ENCODE measurements around the gene SUPT20HL2.

DNA sequence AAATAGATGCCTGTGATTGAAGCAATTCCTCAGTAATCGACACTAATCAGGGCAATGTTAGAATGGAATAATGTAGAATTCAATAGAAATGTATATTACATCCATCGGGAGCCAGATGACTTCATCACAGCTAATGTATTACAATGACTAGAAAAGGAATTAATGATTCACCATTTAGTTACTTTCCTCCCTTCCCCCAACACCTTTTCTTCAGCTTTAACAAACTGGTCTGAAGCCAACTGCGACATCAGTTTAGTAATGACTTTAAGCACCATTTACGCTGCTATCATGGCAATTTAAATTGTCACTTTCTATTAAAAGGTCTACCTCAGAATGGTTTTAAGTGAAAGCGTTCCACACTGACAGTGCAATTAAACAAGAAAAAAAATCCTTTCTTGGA, 45.1 kb downstream of the SUPT20HL2 start:
- TF ChIP-seq MEF2A (IDR thresholded peaks at IDR 0.05; ENCODE audit: borderline replicate concordance, low read depth): no peak
- TF ChIP-seq, protein P1, sequence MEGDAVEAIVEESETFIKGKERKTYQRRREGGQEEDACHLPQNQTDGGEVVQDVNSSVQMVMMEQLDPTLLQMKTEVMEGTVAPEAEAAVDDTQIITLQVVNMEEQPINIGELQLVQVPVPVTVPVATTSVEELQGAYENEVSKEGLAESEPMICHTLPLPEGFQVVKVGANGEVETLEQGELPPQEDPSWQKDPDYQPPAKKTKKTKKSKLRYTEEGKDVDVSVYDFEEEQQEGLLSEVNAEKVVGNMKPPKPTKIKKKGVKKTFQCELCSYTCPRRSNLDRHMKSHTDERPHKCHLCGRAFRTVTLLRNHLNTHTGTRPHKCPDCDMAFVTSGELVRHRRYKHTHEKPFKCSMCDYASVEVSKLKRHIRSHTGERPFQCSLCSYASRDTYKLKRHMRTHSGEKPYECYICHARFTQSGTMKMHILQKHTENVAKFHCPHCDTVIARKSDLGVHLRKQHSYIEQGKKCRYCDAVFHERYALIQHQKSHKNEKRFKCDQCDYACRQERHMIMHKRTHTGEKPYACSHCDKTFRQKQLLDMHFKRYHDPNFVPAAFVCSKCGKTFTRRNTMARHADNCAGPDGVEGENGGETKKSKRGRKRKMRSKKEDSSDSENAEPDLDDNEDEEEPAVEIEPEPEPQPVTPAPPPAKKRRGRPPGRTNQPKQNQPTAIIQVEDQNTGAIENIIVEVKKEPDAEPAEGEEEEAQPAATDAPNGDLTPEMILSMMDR (IDR thresholded peaks at IDR 0.05): no peak
- no peak for TF ChIP-seq RXRA (IDR thresholded peaks at IDR 0.05; ENCODE audit: borderline replicate concordance, low read depth)
- TF ChIP-seq, protein P2, sequence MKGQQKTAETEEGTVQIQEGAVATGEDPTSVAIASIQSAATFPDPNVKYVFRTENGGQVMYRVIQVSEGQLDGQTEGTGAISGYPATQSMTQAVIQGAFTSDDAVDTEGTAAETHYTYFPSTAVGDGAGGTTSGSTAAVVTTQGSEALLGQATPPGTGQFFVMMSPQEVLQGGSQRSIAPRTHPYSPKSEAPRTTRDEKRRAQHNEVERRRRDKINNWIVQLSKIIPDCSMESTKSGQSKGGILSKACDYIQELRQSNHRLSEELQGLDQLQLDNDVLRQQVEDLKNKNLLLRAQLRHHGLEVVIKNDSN (IDR thresholded peaks at IDR 0.05; ENCODE audit: borderline replicate concordance, low read depth): no peak
- TF ChIP-seq FOXM1 (IDR thresholded peaks at IDR 0.05; ENCODE audit: low read depth): no peak
- no peak for TF ChIP-seq MXI1 (IDR thresholded peaks at IDR 0.05; ENCODE audit: low read depth, low read length)
- TF ChIP-seq GATA2 (CRISPR knock-in tag; IDR thresholded peaks at IDR 0.05): no peak
- no peak for TF ChIP-seq TAF1 (IDR thresholded peaks at IDR 0.05; ENCODE audit: borderline replicate concordance, low read depth, low read length)
- TF ChIP-seq, protein P3, sequence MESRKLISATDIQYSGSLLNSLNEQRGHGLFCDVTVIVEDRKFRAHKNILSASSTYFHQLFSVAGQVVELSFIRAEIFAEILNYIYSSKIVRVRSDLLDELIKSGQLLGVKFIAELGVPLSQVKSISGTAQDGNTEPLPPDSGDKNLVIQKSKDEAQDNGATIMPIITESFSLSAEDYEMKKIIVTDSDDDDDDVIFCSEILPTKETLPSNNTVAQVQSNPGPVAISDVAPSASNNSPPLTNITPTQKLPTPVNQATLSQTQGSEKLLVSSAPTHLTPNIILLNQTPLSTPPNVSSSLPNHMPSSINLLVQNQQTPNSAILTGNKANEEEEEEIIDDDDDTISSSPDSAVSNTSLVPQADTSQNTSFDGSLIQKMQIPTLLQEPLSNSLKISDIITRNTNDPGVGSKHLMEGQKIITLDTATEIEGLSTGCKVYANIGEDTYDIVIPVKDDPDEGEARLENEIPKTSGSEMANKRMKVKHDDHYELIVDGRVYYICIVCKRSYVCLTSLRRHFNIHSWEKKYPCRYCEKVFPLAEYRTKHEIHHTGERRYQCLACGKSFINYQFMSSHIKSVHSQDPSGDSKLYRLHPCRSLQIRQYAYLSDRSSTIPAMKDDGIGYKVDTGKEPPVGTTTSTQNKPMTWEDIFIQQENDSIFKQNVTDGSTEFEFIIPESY (IDR thresholded peaks at IDR 0.05; ENCODE audit: borderline replicate concordance, low read depth): no peak
- no peak for TF ChIP-seq TCF12 (IDR thresholded peaks at IDR 0.05)
- TF ChIP-seq RAD21 (IDR thresholded peaks at IDR 0.05; ENCODE audit: low read length): no peak
- TF ChIP-seq FOXJ3 (CRISPR knock-in tag; IDR thresholded peaks at IDR 0.05): no peak

All from SK-N-SH (cell line).